Left ventricle myocardium inferior (tissue), 1 donor: ENCODE measurements around the gene RNF38. TPM values are rescaled to one million over a fixed set of nuclear protein-coding genes. Genes with fewer than 3 reads are reported as not detected.

ENCODE experiments used
- DNase-seq: peaks from one replicate; pipeline ENCODE4 v3.0.0-alpha.2; 2020
- H3K27ac ChIP-seq: fragments of 200-600 bp; replicated peaks from 2 replicates; pipeline ENCODE4 v1.8.0; 2021
- H3K27me3 ChIP-seq: fragments of 200-600 bp; 2 replicates; pipeline ENCODE4 v1.8.0; 2021; ENCODE audit warnings: low read depth
- H3K36me3 ChIP-seq: fragments of 200-600 bp; 2 replicates; pipeline ENCODE4 v1.8.0; 2021
- H3K4me1 ChIP-seq: fragments of 200-600 bp; 2 replicates; pipeline ENCODE4 v1.8.0; 2021
- H3K4me3 ChIP-seq: fragments of 200-600 bp; 2 replicates; pipeline ENCODE4 v1.8.0; 2021; ENCODE audit warnings: mild to moderate bottlenecking, moderate library complexity
- H3K9me3 ChIP-seq: fragments of 200-600 bp; replicated peaks from 2 replicates; pipeline ENCODE4 v1.8.0; 2021
- intact Hi-C: fragments of 100-400 bp; cut with micrococcal nuclease; formaldehyde crosslinking; loops from one replicate; pipeline ENCODE4 v1.11.0; 2022
- total RNA-seq: library from RNA; stranded (reverse); fragmentation: NEBNext Ultra II Directional; extraction: Animal tissue kit (Norgen Biotek cat#: 25700); gene quantifications from one replicate; pipeline ENCODE4 v1.2.1, GENCODE V29; 2021
- TF ChIP-seq, protein P1 (sequence below): fragments of 200-600 bp; IDR thresholded peaks from 2 replicates; pipeline ENCODE4 v1.8.0; 2021; ENCODE audit warnings: antibody characterized with exemption, mild to moderate bottlenecking, borderline replicate concordance
- donor health status: DM: no; HTN: yes; CAD: no; lungs with severe emphysema.

The RNF38 gene
- total RNA-seq, 1 donor from 2014 or later, result 25.7 TPM

- H3K27ac ChIP-seq, result no peak overlapping the region
- TF ChIP-seq, protein P1, sequence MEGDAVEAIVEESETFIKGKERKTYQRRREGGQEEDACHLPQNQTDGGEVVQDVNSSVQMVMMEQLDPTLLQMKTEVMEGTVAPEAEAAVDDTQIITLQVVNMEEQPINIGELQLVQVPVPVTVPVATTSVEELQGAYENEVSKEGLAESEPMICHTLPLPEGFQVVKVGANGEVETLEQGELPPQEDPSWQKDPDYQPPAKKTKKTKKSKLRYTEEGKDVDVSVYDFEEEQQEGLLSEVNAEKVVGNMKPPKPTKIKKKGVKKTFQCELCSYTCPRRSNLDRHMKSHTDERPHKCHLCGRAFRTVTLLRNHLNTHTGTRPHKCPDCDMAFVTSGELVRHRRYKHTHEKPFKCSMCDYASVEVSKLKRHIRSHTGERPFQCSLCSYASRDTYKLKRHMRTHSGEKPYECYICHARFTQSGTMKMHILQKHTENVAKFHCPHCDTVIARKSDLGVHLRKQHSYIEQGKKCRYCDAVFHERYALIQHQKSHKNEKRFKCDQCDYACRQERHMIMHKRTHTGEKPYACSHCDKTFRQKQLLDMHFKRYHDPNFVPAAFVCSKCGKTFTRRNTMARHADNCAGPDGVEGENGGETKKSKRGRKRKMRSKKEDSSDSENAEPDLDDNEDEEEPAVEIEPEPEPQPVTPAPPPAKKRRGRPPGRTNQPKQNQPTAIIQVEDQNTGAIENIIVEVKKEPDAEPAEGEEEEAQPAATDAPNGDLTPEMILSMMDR, result peak; percentile 26
- intact Hi-C loops, result no loop called here
- H3K36me3 ChIP-seq, result peaks cover 85% of the 10 kb centered on the region
- H3K27me3 ChIP-seq, result no peaks in the 10 kb centered on the region
- no peak for DNase-seq
- no peaks in the 10 kb centered on the region for H3K9me3 ChIP-seq
- H3K4me1 ChIP-seq, result peaks cover 9% of the 10 kb centered on the region
- H3K4me3 ChIP-seq, result no peak overlapping the region
These were observed 54.8 kb downstream of the RNF38 start for GRCh38 chr9:36345103-36345846.

DNA sequence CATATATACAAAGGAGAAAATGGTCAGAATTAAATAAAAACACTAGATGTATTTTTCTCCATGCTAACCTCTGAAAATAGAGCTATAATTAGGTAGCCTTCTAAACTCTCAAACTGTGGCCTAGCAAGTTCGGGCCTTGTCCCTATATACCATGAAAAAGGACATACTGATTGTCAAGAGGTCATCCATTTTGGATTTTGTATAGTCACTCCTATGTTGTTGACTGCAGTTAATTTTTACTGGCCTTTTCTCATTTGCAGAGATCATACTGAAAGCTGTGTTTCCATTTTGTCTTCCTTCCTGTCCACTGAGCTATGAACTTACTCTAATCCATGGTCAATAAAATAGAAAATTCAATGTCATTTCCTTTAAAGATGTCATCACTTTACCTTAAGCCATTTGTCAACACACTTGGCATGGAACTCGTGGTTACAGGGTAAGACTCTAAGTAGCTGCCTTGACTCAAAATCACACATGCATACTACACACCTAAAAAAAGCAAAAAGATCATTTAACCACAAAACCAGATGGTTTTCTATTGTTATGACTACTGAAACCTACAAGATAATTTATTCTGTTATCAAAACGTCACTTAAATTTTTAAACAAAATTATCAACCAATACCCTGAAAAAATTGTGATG lies 58.0 kb downstream of the RNF38 start:
- no peaks in the 10 kb centered on the region for H3K27me3 ChIP-seq
- no peak overlapping the region for H3K4me3 ChIP-seq
- no peak overlapping the region for H3K27ac ChIP-seq
- no peaks in the 10 kb centered on the region for H3K9me3 ChIP-seq
- TF ChIP-seq, protein P1, result no peak
- intact Hi-C loops, result no loop called here
- no peak for DNase-seq
- H3K36me3 ChIP-seq, result peaks cover 83% of the 10 kb centered on the region
- peaks cover 29% of the 10 kb centered on the region for H3K4me1 ChIP-seq

DNA sequence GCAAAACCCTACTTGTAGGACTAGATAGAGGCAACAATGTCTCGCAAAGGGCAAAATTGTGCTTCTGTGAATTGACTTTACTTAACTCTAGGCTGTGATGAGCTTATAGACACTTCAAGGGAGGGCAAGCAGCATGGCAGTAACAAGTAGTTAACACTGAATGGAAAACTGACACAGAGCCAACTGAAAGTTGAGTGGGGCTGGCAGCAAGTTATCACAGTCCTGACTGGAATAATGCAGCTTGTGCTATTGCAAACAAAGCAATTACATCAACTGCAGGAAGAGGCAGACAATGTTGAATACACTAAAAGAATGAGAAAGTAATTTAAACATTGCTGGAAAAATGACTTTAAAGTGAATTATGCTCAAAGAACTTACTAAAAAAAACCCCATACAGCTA lies 62.2 kb downstream of the RNF38 start:
- no peaks in the 10 kb centered on the region for H3K27me3 ChIP-seq
- H3K36me3 ChIP-seq, result peaks cover 76% of the 10 kb centered on the region
- H3K4me3 ChIP-seq, result no peak overlapping the region
- intact Hi-C loops, result no loop called here
- TF ChIP-seq, protein P1, result no peak
- H3K9me3 ChIP-seq, result no peaks in the 10 kb centered on the region
- peaks cover 22% of the 10 kb centered on the region for H3K4me1 ChIP-seq
- DNase-seq, result peak; percentile 48
- peak overlapping the region; percentile 61 for H3K27ac ChIP-seq

- Histone ChIP-seq H3K4me1 (peaks cover 22% of the 10 kb centered on the region), H3K9me3 (no peaks in the 10 kb centered on the region), H3K4me3 (no peak overlapping the region), H3K27me3 (no peaks in the 10 kb centered on the region), H3K36me3 (peaks cover 67% of the 10 kb centered on the region), H3K27ac (no peak overlapping the region)
- TF ChIP-seq, protein P1, result no peak
- intact Hi-C loops, result no loop called here
- DNase-seq, result no peak
These were observed 63.1 kb downstream of the RNF38 start for GRCh38 chr9:36337002-36337401.

DNA sequence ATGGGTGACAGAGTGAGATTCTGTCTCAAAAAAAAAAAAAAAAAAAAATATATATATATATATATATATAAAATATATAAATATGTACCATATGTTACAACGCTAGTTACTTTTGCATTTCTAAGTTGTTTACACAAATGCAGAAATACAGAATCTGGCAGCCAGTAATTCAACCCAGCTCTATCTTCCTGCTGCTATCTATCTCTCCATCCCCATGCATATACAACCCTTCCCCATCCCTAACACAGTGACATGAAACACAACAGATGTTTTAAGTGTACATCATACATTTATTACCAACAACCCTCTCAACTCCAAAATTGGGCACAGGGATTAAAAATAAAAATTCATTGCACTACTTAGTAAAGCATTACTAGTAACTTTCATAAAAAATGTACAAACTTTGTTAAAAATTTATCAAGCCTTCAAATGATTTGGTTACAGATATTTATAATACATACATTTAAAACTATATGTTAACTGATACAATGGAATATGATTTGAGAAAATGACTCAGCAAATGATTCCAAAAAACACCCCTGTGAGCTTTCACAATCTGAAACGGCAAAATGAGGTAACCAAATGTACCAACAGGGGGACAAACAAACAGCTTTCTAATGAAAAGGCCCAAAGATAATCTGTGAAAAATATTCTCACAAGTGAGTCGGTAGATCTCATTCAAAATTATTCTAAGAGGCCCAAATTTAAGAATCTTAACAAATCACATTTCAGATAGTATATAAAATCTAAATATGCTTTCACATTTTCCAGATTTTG lies 63.8 kb downstream of the RNF38 start:
- no peaks in the 10 kb centered on the region for H3K27me3 ChIP-seq
- H3K4me3 ChIP-seq, result no peak overlapping the region
- intact Hi-C loops, result no loop called here
- no peaks in the 10 kb centered on the region for H3K9me3 ChIP-seq
- no peak for DNase-seq
- H3K36me3 ChIP-seq, result peaks cover 60% of the 10 kb centered on the region
- no peak overlapping the region for H3K27ac ChIP-seq
- TF ChIP-seq, protein P1, result no peak
- H3K4me1 ChIP-seq, result peaks cover 22% of the 10 kb centered on the region
